ENCODE results near the gene DNAJC21. TPM values are rescaled to one million over a fixed set of nuclear protein-coding genes. Genes with fewer than 3 reads are reported as not detected.

The DNAJC21 gene
- total and polyA plus RNA-seq, 9 of the 15 experiments (the other 6 are each of a cell fraction or from before 2014, with no cell fraction given) = 26.6 to 105 (median 70.7) TPM

DNA sequence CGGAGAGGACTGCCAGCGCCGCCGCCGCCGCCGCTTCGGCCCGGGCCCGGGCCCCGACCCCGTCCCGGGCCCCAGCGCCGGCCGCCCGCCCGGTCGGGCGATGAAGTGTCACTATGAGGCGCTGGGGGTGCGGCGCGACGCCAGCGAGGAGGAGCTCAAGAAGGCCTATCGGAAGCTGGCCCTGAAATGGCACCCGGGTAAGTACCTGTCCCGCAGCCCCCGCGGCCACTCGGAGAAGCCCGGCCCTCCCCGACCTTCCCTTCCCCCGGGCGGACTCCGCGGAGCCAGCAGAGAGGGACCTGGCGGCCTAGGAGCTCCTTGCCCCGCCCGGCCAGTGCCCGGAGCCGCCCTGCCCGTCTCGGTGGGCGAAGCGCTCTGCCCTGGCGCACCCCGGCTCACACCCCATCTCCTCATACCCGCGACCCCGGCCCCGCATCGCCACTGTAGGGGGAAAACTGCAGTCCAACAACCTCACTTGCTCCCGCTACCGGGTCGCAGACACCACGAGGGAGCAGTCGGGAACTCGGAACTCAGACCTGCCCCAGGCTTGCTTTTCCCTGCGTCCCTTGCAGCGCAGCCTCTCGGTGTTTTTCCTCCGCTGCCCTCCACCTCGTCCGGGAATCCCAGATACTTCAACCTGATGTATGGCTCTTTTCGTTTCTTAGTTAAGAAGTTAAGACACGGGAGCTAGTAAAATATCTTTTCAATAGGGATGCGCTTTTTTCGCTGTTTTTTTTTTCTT is 532 bp downstream of the DNAJC21 start (continued):
- TF ChIP-seq, protein P1, sequence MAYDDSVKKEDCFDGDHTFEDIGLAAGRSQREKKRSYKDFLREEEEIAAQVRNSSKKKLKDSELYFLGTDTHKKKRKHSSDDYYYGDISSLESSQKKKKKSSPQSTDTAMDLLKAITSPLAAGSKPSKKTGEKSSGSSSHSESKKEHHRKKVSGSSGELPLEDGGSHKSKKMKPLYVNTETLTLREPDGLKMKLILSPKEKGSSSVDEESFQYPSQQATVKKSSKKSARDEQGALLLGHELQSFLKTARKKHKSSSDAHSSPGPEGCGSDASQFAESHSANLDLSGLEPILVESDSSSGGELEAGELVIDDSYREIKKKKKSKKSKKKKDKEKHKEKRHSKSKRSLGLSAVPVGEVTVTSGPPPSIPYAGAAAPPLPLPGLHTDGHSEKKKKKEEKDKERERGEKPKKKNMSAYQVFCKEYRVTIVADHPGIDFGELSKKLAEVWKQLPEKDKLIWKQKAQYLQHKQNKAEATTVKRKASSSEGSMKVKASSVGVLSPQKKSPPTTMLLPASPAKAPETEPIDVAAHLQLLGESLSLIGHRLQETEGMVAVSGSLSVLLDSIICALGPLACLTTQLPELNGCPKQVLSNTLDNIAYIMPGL (CRISPR knock-in tag; IDR thresholded peaks at IDR 0.05) = peak; percentile 80; the same call in 1 of the 2 replicates
- peak; percentile 54; the same call in 1 of the 2 replicates for TF ChIP-seq SMAD4 (CRISPR knock-in tag; conservative IDR thresholded peaks at IDR 0.05)
- 0 out of 2 replicates have a peak, but pooled peaks have one; percentile 14 for TF ChIP-seq NFIC (IDR thresholded peaks at IDR 0.05)
- no peak for TF ChIP-seq BHLHE40 (IDR thresholded peaks at IDR 0.05; ENCODE audit: low read length)
- no peak for TF ChIP-seq ZKSCAN8 (CRISPR knock-in tag; IDR thresholded peaks at IDR 0.05)
- TF ChIP-seq MTA2 (IDR thresholded peaks at IDR 0.05; ENCODE audit: low read depth) = no peak
- TF ChIP-seq HMGN3 (IDR thresholded peaks at IDR 0.05; ENCODE audit: borderline replicate concordance, extremely low read depth, insufficient read length, low read depth, low read length) = no peak
- peak; percentile 95; the same call in 1 of the 2 replicates for TF ChIP-seq RBM14 (IDR thresholded peaks at IDR 0.05; ENCODE audit: borderline replicate concordance, insufficient read depth, low read depth, low read length)
- no peak for TF ChIP-seq DACH1 (IDR thresholded peaks at IDR 0.05; ENCODE audit: partially characterized antibody)
- no peak for TF ChIP-seq MBD2 (IDR thresholded peaks at IDR 0.05; ENCODE audit: borderline replicate concordance, low read depth)
- TF ChIP-seq TEAD1 (CRISPR knock-in tag; IDR thresholded peaks at IDR 0.05) = peak in 1 of 2 experiments; percentile 50; a peak in 1 of 4 replicates
- no peak for TF ChIP-seq ZNF121 (CRISPR knock-in tag; conservative IDR thresholded peaks at IDR 0.05)
- TF ChIP-seq ZNF354B (CRISPR knock-in tag; IDR thresholded peaks at IDR 0.05) = no peak
- TF ChIP-seq, protein P2, sequence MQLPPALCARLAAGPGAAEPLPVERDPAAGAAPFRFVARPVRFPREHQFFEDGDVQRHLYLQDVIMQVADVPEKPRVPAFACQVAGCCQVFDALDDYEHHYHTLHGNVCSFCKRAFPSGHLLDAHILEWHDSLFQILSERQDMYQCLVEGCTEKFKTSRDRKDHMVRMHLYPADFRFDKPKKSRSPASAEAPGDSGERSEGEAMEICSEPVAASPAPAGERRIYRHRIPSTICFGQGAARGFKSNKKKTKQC (CRISPR knock-in tag; IDR thresholded peaks at IDR 0.05) = peak; percentile 58; the same call in 1 of the 2 replicates
- peak; percentile 91 for TF ChIP-seq POLR2G (IDR thresholded peaks at IDR 0.05; ENCODE audit: low read depth, low read length)
- TF ChIP-seq POLR3G (IDR thresholded peaks at IDR 0.05; ENCODE audit: extremely low read depth, insufficient read length, insufficient replicate concordance) = no peak
- no peak for TF ChIP-seq LCOR (CRISPR knock-in tag; IDR thresholded peaks at IDR 0.05)
- TF ChIP-seq, protein P3, sequence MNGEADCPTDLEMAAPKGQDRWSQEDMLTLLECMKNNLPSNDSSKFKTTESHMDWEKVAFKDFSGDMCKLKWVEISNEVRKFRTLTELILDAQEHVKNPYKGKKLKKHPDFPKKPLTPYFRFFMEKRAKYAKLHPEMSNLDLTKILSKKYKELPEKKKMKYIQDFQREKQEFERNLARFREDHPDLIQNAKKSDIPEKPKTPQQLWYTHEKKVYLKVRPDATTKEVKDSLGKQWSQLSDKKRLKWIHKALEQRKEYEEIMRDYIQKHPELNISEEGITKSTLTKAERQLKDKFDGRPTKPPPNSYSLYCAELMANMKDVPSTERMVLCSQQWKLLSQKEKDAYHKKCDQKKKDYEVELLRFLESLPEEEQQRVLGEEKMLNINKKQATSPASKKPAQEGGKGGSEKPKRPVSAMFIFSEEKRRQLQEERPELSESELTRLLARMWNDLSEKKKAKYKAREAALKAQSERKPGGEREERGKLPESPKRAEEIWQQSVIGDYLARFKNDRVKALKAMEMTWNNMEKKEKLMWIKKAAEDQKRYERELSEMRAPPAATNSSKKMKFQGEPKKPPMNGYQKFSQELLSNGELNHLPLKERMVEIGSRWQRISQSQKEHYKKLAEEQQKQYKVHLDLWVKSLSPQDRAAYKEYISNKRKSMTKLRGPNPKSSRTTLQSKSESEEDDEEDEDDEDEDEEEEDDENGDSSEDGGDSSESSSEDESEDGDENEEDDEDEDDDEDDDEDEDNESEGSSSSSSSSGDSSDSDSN (IDR thresholded peaks at IDR 0.05; ENCODE audit: borderline replicate concordance in 1 of 2, low read depth in 2 of 2, low read length in 2 of 2) = peak; percentile 78 to 79; a peak in 2 of 4 replicates
- TF ChIP-seq ZNF232 (CRISPR knock-in tag; IDR thresholded peaks at IDR 0.05) = no peak
- no peak for TF ChIP-seq MYNN (IDR thresholded peaks at IDR 0.05)
- TF ChIP-seq MYNN (CRISPR knock-in tag; IDR thresholded peaks at IDR 0.05) = no peak
- TF ChIP-seq, protein P4, sequence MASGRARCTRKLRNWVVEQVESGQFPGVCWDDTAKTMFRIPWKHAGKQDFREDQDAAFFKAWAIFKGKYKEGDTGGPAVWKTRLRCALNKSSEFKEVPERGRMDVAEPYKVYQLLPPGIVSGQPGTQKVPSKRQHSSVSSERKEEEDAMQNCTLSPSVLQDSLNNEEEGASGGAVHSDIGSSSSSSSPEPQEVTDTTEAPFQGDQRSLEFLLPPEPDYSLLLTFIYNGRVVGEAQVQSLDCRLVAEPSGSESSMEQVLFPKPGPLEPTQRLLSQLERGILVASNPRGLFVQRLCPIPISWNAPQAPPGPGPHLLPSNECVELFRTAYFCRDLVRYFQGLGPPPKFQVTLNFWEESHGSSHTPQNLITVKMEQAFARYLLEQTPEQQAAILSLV (tag; IDR thresholded peaks at IDR 0.05) = no peak
- peak; percentile 48 for TF ChIP-seq CCNT2 (IDR thresholded peaks at IDR 0.05; ENCODE audit: borderline replicate concordance, extremely low read depth, insufficient read length, low read depth, low read length)
